IMR-90 (cell line): ENCODE data around the gene FAM234B. TPM values are rescaled to one million over a fixed set of nuclear protein-coding genes. Genes with fewer than 3 reads are reported as not detected.

Experiments
- ATAC-seq: fragments of 200-7000 bp; cut with Tn5 transposase; 2 replicates; pipeline ENCODE4 v1.9.1; 2020; ENCODE audit warnings: low read depth, mild to moderate bottlenecking, moderate library complexity
- BruUV-seq: library from RNA; stranded (reverse); fragments of 400-500 nt; replicated peaks from 2 replicates; lab custom pipeline; 2021; lab: Mats Ljungman, UMichigan
- CTCF ChIA-PET: fragments of 300-600 bp; formaldehyde crosslinking; extraction: SDS; loops from one replicate; lab custom pipeline; 2021; ENCODE audit warnings: antibody characterized with exemption; lab: Yijun Ruan, JAX
- POLR2A ChIA-PET: fragments of 300-600 bp; sonication (Branson Sonifier 250); formaldehyde crosslinking; loops from one replicate; lab custom pipeline; 2022; ENCODE audit warnings: antibody characterized with exemption; ENCODE audit not compliant: unreplicated experiment; lab: Charles Lee
- DNase-seq: peaks from one replicate; pipeline ENCODE4 v3.0.0; 2013
- H2AFZ ChIP-seq: replicated peaks from 2 replicates; pipeline ENCODE3; 2013; ENCODE audit warnings: low read length, mild to moderate bottlenecking; ENCODE audit not compliant: poor library complexity
- H2AK5ac ChIP-seq: 2 replicates; pipeline ENCODE4 v1.6.1; 2013; ENCODE audit warnings: low read depth, low read length, inconsistent platforms
- H2AK9ac ChIP-seq: replicated peaks from 2 replicates; pipeline ENCODE3; 2013; ENCODE audit warnings: mild to moderate bottlenecking, low read depth, low read length, moderate library complexity; ENCODE audit not compliant: poor library complexity
- H2BK120ac ChIP-seq: 2 replicates; pipeline ENCODE4 v1.6.1; 2013; ENCODE audit warnings: low read depth, low read length, inconsistent platforms
- H2BK15ac ChIP-seq: 3 replicates; pipeline ENCODE4 v1.6.1; 2013; ENCODE audit warnings: low read depth, low read length, inconsistent platforms
- H2BK20ac ChIP-seq: 2 replicates; pipeline ENCODE4 v1.6.1; 2013; ENCODE audit warnings: low read depth, mild to moderate bottlenecking, inconsistent platforms, low read length, moderate library complexity
- H2BK5ac ChIP-seq: 2 replicates; pipeline ENCODE4 v1.6.1; 2013; ENCODE audit warnings: mild to moderate bottlenecking, low read depth, low read length, inconsistent platforms; ENCODE audit not compliant: poor library complexity, severe bottlenecking
- H3K14ac ChIP-seq: replicated peaks from 2 replicates; pipeline ENCODE4 v1.6.1; 2013; ENCODE audit warnings: low read depth, low read length, inconsistent platforms
- H3K18ac ChIP-seq: 2 replicates; pipeline ENCODE4 v1.6.1; 2013; ENCODE audit warnings: low read depth, low read length, control low read depth
- H3K23ac ChIP-seq: 2 replicates; pipeline ENCODE4 v1.6.1; 2013; ENCODE audit warnings: low read depth, low read length, inconsistent platforms
- H3K27ac ChIP-seq: 2 replicates; pipeline ENCODE4 v1.5.1; 2013; ENCODE audit warnings: mild to moderate bottlenecking, control low read depth, low read length; ENCODE audit not compliant: insufficient read depth
- H3K27me3 ChIP-seq: 2 replicates; pipeline ENCODE4 v1.6.1; 2013; ENCODE audit warnings: low read length; ENCODE audit not compliant: control insufficient read depth, insufficient read depth
- H3K36me3 ChIP-seq: 2 replicates; pipeline ENCODE4 v1.6.1; 2013; ENCODE audit warnings: low read length, mixed read lengths; ENCODE audit not compliant: control insufficient read depth, insufficient read depth
- H3K4ac ChIP-seq: 2 replicates; pipeline ENCODE4 v1.6.1; 2013; ENCODE audit warnings: low read depth, low read length, inconsistent platforms
- H3K4me1 ChIP-seq: 2 replicates; pipeline ENCODE4 v1.6.1; 2013; ENCODE audit warnings: low read length, mixed read lengths; ENCODE audit not compliant: control insufficient read depth, insufficient read depth
- H3K4me2 ChIP-seq: 2 replicates; pipeline ENCODE4 v1.6.1; 2013; ENCODE audit warnings: low read depth, mild to moderate bottlenecking, control low read depth, low read length, moderate library complexity
- H3K4me3 ChIP-seq: 2 replicates; pipeline ENCODE4 v1.5.1; 2013; ENCODE audit warnings: low read depth, mild to moderate bottlenecking, control low read depth, low read length, moderate library complexity; ENCODE audit not compliant: insufficient read depth
- H3K56ac ChIP-seq: 2 replicates; pipeline ENCODE4 v1.6.1; 2013; ENCODE audit warnings: low read length, inconsistent platforms; ENCODE audit not compliant: insufficient read depth; ENCODE audit errors: extremely low read depth
- H3K79me1 ChIP-seq, 2 experiments: 2 replicates each; pipeline ENCODE4 v1.6.1; 2013; ENCODE audit warnings: low read length in 2 of 2, inconsistent platforms in 1 of 2, low read depth in 1 of 2
- H3K9ac ChIP-seq: 2 replicates; pipeline ENCODE4 v1.6.1; 2013; ENCODE audit warnings: low read depth, low read length, control low read depth
- H3K9me1 ChIP-seq: 2 replicates; pipeline ENCODE4 v1.6.1; 2013; ENCODE audit warnings: low read length, inconsistent platforms; ENCODE audit not compliant: insufficient read depth
- H3K9me3 ChIP-seq: 2 replicates; pipeline ENCODE4 v1.6.1; 2013; ENCODE audit warnings: low read length; ENCODE audit not compliant: control insufficient read depth, insufficient read depth
- H4K20me1 ChIP-seq: 2 replicates; pipeline ENCODE4 v1.6.1; 2013; ENCODE audit warnings: low read length, inconsistent platforms; ENCODE audit not compliant: insufficient read depth
- H4K5ac ChIP-seq: 2 replicates; pipeline ENCODE4 v1.6.1; 2013; ENCODE audit warnings: mild to moderate bottlenecking, low read depth, low read length, control low read depth
- H4K8ac ChIP-seq, 2 experiments: 2 replicates each; pipeline ENCODE4 v1.6.1; 2013; ENCODE audit warnings: low read depth in 2 of 2, low read length in 2 of 2, control low read depth in 1 of 2, inconsistent platforms in 1 of 2
- H4K91ac ChIP-seq: 2 replicates; pipeline ENCODE4 v1.6.1; 2013; ENCODE audit warnings: low read depth, low read length, inconsistent platforms; ENCODE audit not compliant: insufficient read depth
- BHLHE40 ChIP-seq: fragments of 150-350 bp; IDR thresholded peaks from 2 replicates; pipeline ENCODE4 v1.6.1; 2016; ENCODE audit warnings: mild to moderate bottlenecking, low read depth, low read length
- CHD1 ChIP-seq: IDR thresholded peaks from 2 replicates; pipeline ENCODE4 v1.6.1; 2012; ENCODE audit warnings: low read depth, low read length, improper control_type of control experiment
- MXI1 ChIP-seq: IDR thresholded peaks from 2 replicates; pipeline ENCODE4 v1.6.1; 2012; ENCODE audit warnings: low read depth, mild to moderate bottlenecking, low read length, moderate library complexity, borderline replicate concordance
- NFE2L2 ChIP-seq: fragments of 150-350 bp; IDR thresholded peaks from 2 replicates; pipeline ENCODE4 v1.6.1; 2016; ENCODE audit warnings: low read depth, mild to moderate bottlenecking, low read length
- POLR2A ChIP-seq: IDR thresholded peaks from 2 replicates; pipeline ENCODE4 v1.6.1; 2012; ENCODE audit warnings: mild to moderate bottlenecking, low read depth, low read length
- WGBS, 2 experiments: methylation state at CpG; one replicate each; pipeline versions ENCODE4 v1.1.5 to v1.1.7; 2013; ENCODE audit warnings: missing lambda C conversion rate in 2 of 2; ENCODE audit not compliant: insufficient read length in 1 of 2; ENCODE audit errors: extremely low coverage in 2 of 2; 5-methylcytosine and 5-hydroxymethylcytosine counted together
- dilution Hi-C: fragments of 300-500 bp; cut with HindIII; formaldehyde crosslinking; loops from one replicate; pipeline ENCODE4 v1.14.3; 2018; ENCODE audit warnings: low sequenced_read_pairs; ENCODE audit not compliant: unreplicated experiment
- in situ Hi-C: fragments of 300-500 bp; cut with MboI; formaldehyde crosslinking; loops from 3 replicates; pipeline ENCODE4 v1.14.3; 2019; ENCODE audit warnings: low sequenced_read_pairs, inconsistent platforms, mixed read lengths
- intact Hi-C: fragments of 100-400 bp; cut with micrococcal nuclease; formaldehyde crosslinking; loops from 2 replicates; pipeline ENCODE4 v1.10.0; 2022
- polyA plus RNA-seq, 3 experiments: library from polyadenylated mRNA; depleted of rRNA; stranded (reverse); fragments of >200 nt; gene quantifications; 2 replicates each; pipeline ENCODE4 v1.2.3, GENCODE V29; 2012; ENCODE audit warnings: low replicate concordance in 1 of 3
- total RNA-seq: library from RNA; depleted of rRNA; stranded (reverse); fragments of >200 nt; gene quantifications from 2 replicates; pipeline ENCODE4 v1.2.3, GENCODE V29; 2012

Gene FAM234B
- total and polyA plus RNA-seq, 2 of the 4 experiments (the other 2 are of a cell fraction) = 3.6 to 8.6 TPM

GRCh38 chr12:13100605-13100881 is 56.4 kb downstream of the FAM234B start:
- peak overlapping the region; percentile 76 for H3K4me2 ChIP-seq
- no peaks in the 10 kb centered on the region for H3K9me3 ChIP-seq
- DNase-seq (no peak), ATAC-seq (no peak)
- H2AK5ac ChIP-seq = peak overlapping the region; percentile 78
- H2BK15ac ChIP-seq = peak overlapping the region; percentile 87
- H3K4ac ChIP-seq = peak overlapping the region; percentile 98
- peak overlapping the region; percentile 97 for H2BK20ac ChIP-seq
- peak overlapping the region; percentile 96 for H3K23ac ChIP-seq
- H3K79me1 ChIP-seq = peaks cover 0 to 19% of the 10 kb centered on the region in 2 experiments; a peak in 2 of 4 replicates
- peak overlapping the region; percentile 73 for H2AK9ac ChIP-seq
- H2BK5ac ChIP-seq = peak overlapping the region; percentile 76
- no TSS peak for BruUV-seq
- H4K8ac ChIP-seq = peak overlapping the region; percentile 96
- peak overlapping the region; percentile 99 for H2BK120ac ChIP-seq
- H3K36me3 ChIP-seq = no peaks in the 10 kb centered on the region
- in situ Hi-C loops (no loop called here), dilution Hi-C loops (no loop called here), intact Hi-C loops (no loop called here)
- no peak for TF ChIP-seq BHLHE40
- peak; percentile 89; the same call in 1 of the 2 replicates for TF ChIP-seq CHD1
- no peak for TF ChIP-seq MXI1
- TF ChIP-seq NFE2L2 = no peak
- TF ChIP-seq POLR2A = peak; percentile 11; the same call in 1 of the 2 replicates
- no peaks in the 10 kb centered on the region for H3K27me3 ChIP-seq
- H3K9ac ChIP-seq = peak overlapping the region; percentile 80
- WGBS, 2 experiments = 0% methylated on average over 4 of the region's 6 CpGs; no CpG with 5 or more reads in 1 of the 2 experiments
- ChIA-PET CTCF (no interaction called here), POLR2A (interaction anchor here (0.5 to 1.3 kb wide), 5 partner anchors 80 to 112 kb away, joined by 3 to 10 read pairs (median 4); partner anchors contain the start of gene EMP1)
- H4K20me1 ChIP-seq = no peaks in the 10 kb centered on the region
- peak overlapping the region; percentile 95 for H3K56ac ChIP-seq
- H4K5ac ChIP-seq = peak overlapping the region; percentile 90
- H3K18ac ChIP-seq = peak overlapping the region; percentile 88
- peaks cover 41% of the 10 kb centered on the region for H3K4me1 ChIP-seq
- H3K14ac ChIP-seq = peak overlapping the region; percentile 98
- peak overlapping the region; percentile 22; the same call in 1 of the 2 replicates for H3K4me3 ChIP-seq
- H3K27ac ChIP-seq = peak overlapping the region; percentile 88
- H2AFZ ChIP-seq = peak overlapping the region; percentile 73
- H4K91ac ChIP-seq = peak overlapping the region; percentile 95
- peaks cover 19% of the 10 kb centered on the region for H3K9me1 ChIP-seq
